ENCODE data around the gene RPS15A. TPM values are rescaled to one million over a fixed set of nuclear protein-coding genes. Genes with fewer than 3 reads are reported as not detected.

Gene RPS15A
- 5,831 TPM for polyA plus RNA-seq (2012; ENCODE audit: missing spikeins)

- FAIRE-seq (peak; percentile 94), DNase-seq (ENCODE audit: insufficient read length) (peak; percentile 94)
- TF ChIP-seq POLR2A (IDR thresholded peaks at IDR 0.05; ENCODE audit: low read depth, low read length) (peak; percentile 99), POLR2AphosphoS5 (IDR thresholded peaks at IDR 0.05; ENCODE audit: low read depth, low read length) (peak; percentile 99), TAF1 (IDR thresholded peaks at IDR 0.05; ENCODE audit: borderline replicate concordance, low read depth, low read length) (peak; percentile 98)
Observed at GRCh38 chr16:18789850-18790706, at the start of gene RPS15A. RPS15A (minus strand) TSS chr16:18790334; CDS start chr16:18789113, 1,221 bp downstream.

- no peak for FAIRE-seq
- no peak for DNase-seq (ENCODE audit: insufficient read length)
- TF ChIP-seq TAF1 (IDR thresholded peaks at IDR 0.05; ENCODE audit: borderline replicate concordance, low read depth, low read length) (no peak), POLR2AphosphoS5 (IDR thresholded peaks at IDR 0.05; ENCODE audit: low read depth, low read length) (no peak), POLR2A (IDR thresholded peaks at IDR 0.05; ENCODE audit: low read depth, low read length) (no peak)
Observed at GRCh38 chr16:18839555-18839954, 49.4 kb upstream of the RPS15A start.

DNA sequence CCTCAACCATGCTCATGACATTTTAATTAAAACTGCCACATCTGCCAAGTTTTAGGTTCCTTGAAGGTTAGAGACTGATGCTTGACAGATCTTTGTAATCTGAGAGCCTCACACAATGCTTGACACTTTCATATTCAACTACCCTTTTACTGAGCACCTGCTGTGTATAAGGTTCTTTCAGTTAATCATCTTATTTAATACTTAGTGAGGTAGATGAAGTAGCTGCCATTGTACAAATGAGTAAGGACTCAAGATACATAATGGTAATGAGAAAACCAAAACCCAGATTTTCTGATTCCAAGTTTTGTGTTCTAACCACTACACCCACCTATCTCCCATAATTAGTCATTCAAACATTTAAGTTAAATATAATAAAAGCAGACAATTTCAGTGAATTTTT is 46.6 kb upstream of the RPS15A start:
- FAIRE-seq: no peak
- no peak for DNase-seq (ENCODE audit: insufficient read length)
- TF ChIP-seq POLR2AphosphoS5 (IDR thresholded peaks at IDR 0.05; ENCODE audit: low read depth, low read length): no peak
- no peak for TF ChIP-seq POLR2A (IDR thresholded peaks at IDR 0.05; ENCODE audit: low read depth, low read length)
- no peak for TF ChIP-seq TAF1 (IDR thresholded peaks at IDR 0.05; ENCODE audit: borderline replicate concordance, low read depth, low read length)

- no peak for DNase-seq (ENCODE audit: insufficient read length)
- FAIRE-seq: no peak
- no peak for TF ChIP-seq TAF1 (IDR thresholded peaks at IDR 0.05; ENCODE audit: borderline replicate concordance, low read depth, low read length)
- TF ChIP-seq POLR2AphosphoS5 (IDR thresholded peaks at IDR 0.05; ENCODE audit: low read depth, low read length): no peak
- no peak for TF ChIP-seq POLR2A (IDR thresholded peaks at IDR 0.05; ENCODE audit: low read depth, low read length)
Observed at GRCh38 chr16:18834864-18835263, 44.7 kb upstream of the RPS15A start.

GRCh38 chr16:18833707-18834505 is 43.8 kb upstream of the RPS15A start:
- TF ChIP-seq POLR2AphosphoS5 (IDR thresholded peaks at IDR 0.05; ENCODE audit: low read depth, low read length): no peak
- TF ChIP-seq POLR2A (IDR thresholded peaks at IDR 0.05; ENCODE audit: low read depth, low read length): no peak
- DNase-seq (ENCODE audit: insufficient read length) (no peak), FAIRE-seq (no peak)

DNA sequence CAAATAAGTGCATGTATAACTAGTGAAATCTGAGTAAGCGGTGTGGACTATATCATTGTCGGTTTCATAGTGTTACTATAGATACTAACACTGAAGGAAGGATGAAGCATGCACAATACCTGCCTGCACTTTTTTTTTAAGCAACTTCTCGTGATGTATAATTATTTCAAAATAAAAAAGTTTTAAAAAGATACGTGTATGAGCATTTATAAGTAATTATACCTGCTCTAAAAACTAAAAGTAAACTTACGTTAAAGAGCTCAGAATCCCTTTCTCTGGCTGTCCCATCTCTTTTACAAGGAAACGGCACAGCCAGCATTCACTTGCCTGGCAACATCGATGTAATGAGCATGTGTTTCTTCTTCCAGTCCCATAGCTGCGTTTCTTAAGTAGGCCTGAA is 42.5 kb upstream of the RPS15A start:
- FAIRE-seq (no peak), DNase-seq (ENCODE audit: insufficient read length) (no peak)
- no peak for TF ChIP-seq POLR2A (IDR thresholded peaks at IDR 0.05; ENCODE audit: low read depth, low read length)
- no peak for TF ChIP-seq POLR2AphosphoS5 (IDR thresholded peaks at IDR 0.05; ENCODE audit: low read depth, low read length)
- no peak for TF ChIP-seq TAF1 (IDR thresholded peaks at IDR 0.05; ENCODE audit: borderline replicate concordance, low read depth, low read length)

- DNase-seq (ENCODE audit: insufficient read length) (no peak), FAIRE-seq (no peak)
- TF ChIP-seq POLR2AphosphoS5 (IDR thresholded peaks at IDR 0.05; ENCODE audit: low read depth, low read length): no peak
- no peak for TF ChIP-seq TAF1 (IDR thresholded peaks at IDR 0.05; ENCODE audit: borderline replicate concordance, low read depth, low read length)
- no peak for TF ChIP-seq POLR2A (IDR thresholded peaks at IDR 0.05; ENCODE audit: low read depth, low read length)
Observed at GRCh38 chr16:18832006-18832405, 41.9 kb upstream of the RPS15A start.

DNA sequence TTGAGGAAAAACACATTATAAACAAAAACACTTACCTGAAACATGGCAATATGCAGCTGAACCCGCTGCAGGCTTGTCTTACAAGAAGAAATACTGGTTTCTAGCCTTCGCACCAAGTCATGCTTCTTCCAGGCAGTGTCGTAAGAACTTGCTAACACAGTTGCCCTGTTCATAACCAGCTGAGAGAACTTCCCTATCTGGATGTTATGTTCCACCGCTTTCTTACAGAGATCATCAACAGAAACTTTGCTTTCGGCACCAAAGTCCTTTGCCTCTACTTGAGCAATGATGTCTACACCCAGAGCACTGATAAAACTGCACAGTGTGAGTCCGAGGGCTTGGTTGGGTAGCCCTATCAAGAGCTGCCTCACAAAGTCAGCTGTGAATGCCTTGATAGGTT is 39.1 kb upstream of the RPS15A start:
- no peak for FAIRE-seq

DNA sequence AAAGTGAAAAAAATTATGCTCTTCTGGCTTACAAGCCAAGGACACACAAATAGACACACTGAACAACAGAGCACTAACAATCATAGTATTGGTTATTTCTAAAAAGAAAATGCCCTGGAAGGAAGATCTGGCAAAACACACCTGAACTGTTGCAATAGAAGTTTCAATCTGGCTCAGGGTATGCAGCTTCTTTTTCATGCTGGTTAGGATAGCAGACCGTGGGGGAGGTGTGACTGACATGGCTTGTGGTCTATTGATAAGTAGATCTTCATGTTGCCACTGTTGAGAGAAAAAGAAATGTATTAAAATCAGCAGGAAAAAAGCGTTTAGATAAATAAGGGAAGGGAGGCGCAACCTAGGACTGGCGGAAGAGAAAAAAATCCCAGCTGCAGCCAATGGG is 37.8 kb upstream of the RPS15A start:
- DNase-seq (ENCODE audit: insufficient read length) (no peak), FAIRE-seq (no peak)

More for the DNA sequence above, 39.1 kb upstream of the RPS15A start:
- TF ChIP-seq POLR2A (IDR thresholded peaks at IDR 0.05; ENCODE audit: low read depth, low read length) (no peak), POLR2AphosphoS5 (IDR thresholded peaks at IDR 0.05; ENCODE audit: low read depth, low read length) (no peak), TAF1 (IDR thresholded peaks at IDR 0.05; ENCODE audit: borderline replicate concordance, low read depth, low read length) (no peak)
- DNase-seq (ENCODE audit: insufficient read length): no peak

DNA sequence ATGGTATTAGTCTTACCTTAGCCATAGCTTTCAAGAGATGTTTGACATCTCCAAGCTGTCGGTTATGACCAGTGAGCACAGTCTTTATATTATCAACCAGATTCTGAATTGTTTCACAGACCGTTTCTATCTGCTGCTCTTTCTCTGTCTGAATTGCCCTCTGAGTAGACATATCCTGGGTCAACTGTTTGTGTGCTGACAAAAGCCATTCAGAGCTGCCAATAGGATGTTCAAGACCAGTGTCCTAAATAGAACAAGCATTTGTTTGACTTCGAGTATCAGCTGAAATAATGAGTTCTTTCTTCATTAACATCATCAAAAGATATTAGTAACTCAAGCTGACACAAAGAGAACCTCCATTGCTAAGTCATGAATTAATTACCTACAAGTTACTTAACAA is 26.2 kb upstream of the RPS15A start:
- no peak for FAIRE-seq
- no peak for DNase-seq (ENCODE audit: insufficient read length)
- TF ChIP-seq TAF1 (IDR thresholded peaks at IDR 0.05; ENCODE audit: borderline replicate concordance, low read depth, low read length) (no peak), POLR2A (IDR thresholded peaks at IDR 0.05; ENCODE audit: low read depth, low read length) (no peak), POLR2AphosphoS5 (IDR thresholded peaks at IDR 0.05; ENCODE audit: low read depth, low read length) (no peak)

More for the DNA sequence above, 37.8 kb upstream of the RPS15A start:
- no peak for TF ChIP-seq POLR2AphosphoS5 (IDR thresholded peaks at IDR 0.05; ENCODE audit: low read depth, low read length)
- TF ChIP-seq TAF1 (IDR thresholded peaks at IDR 0.05; ENCODE audit: borderline replicate concordance, low read depth, low read length): no peak
- TF ChIP-seq POLR2A (IDR thresholded peaks at IDR 0.05; ENCODE audit: low read depth, low read length): no peak

- FAIRE-seq (no peak), DNase-seq (ENCODE audit: insufficient read length) (no peak)
- TF ChIP-seq POLR2AphosphoS5 (IDR thresholded peaks at IDR 0.05; ENCODE audit: low read depth, low read length) (no peak), POLR2A (IDR thresholded peaks at IDR 0.05; ENCODE audit: low read depth, low read length) (no peak), TAF1 (IDR thresholded peaks at IDR 0.05; ENCODE audit: borderline replicate concordance, low read depth, low read length) (no peak)
Observed at GRCh38 chr16:18811925-18812324, 21.8 kb upstream of the RPS15A start.

Measured in GM12892 (cell line).